D341Med (cell line): ENCODE results near the gene STAG3.

Source experiments
- DNase-seq: peaks from one replicate; pipeline ENCODE4 v3.0.0; 2012; ENCODE audit warnings: low spot score

Gene STAG3

GRCh38 chr7:100155553-100156317 is 22.0 kb upstream of the STAG3 start:
- DNase-seq = no peak

GRCh38 chr7:100156331-100157068 is 21.2 kb upstream of the STAG3 start:
- no peak for DNase-seq

DNA sequence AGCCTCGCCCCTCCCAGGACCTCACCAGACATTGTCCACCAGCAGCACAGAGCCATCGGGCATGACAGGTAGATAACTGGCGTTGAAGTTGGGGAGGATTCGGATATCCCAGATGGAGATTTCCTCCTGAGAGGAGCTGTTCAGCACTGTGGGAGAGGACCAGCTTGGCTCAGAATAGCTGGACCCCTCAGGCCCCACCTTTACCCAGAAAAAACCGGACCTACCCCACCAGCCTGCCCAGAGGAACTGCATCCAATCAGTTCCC is 20.7 kb upstream of the STAG3 start:
- DNase-seq = no peak

GRCh38 chr7:100157334-100158228 is 20.1 kb upstream of the STAG3 start:
- DNase-seq = peak; percentile 52

DNA sequence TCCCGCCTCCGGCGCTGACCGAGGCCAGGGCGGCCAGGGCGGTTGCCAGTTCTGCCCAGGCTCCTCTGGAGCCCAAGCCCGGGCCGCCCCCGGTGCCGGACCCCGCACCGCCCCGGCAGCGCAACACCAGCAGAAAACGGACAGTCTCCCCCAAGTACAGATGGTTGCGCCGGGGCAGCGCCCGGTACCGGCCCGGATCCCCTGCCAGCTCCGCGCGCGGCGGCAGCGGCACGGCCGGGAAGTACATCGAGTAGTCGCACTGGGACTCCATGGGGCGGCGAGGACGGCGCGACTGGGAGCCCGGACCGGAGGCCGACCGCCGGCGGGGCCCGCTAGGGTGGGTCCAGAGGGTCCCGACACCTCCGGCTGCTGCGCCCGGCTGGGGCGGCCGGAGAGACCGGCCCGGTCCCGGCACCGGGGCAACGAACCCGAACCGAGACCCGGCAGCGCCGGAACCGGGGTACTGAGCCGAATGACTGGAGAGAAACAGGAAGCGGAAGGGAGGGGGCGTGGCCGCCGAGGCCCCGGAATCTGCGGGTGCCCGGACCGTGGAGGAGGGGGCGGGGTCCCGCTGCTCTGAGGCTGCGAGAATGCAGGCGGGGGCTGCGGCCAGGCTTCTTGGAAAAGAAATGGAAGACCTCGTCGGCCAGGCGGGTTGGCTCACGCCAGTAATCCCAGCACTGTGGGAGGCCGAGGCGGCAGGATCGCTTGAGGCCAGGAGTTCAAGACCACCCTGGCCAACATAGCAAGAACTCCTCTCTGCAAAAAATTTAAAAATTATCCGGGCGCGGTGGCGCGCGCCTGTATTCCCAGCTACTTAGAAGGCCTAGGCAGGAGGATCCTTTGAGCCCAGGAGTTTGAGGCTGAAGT is 19.3 kb upstream of the STAG3 start, which contains the start of gene TRAPPC14:
Gene TRAPPC14 (minus strand): TSS at position 495 of the 870 bp plus-strand sequence. CDS start 224 bp downstream, at position 271.
- DNase-seq = peak; percentile 98

- no peak for DNase-seq
Observed at GRCh38 chr7:100159099-100159623, 18.6 kb upstream of the STAG3 start.

- DNase-seq = no peak
Observed at GRCh38 chr7:100160067-100160466, 17.7 kb upstream of the STAG3 start.

- DNase-seq = no peak
Observed at GRCh38 chr7:100163006-100163531, 14.6 kb upstream of the STAG3 start.

- DNase-seq = no peak
Observed at GRCh38 chr7:100163871-100164270, 13.8 kb upstream of the STAG3 start.

GRCh38 chr7:100166317-100166940 is 11.3 kb upstream of the STAG3 start:
- DNase-seq = no peak

GRCh38 chr7:100166970-100167911 is 10.5 kb upstream of the STAG3 start:
- DNase-seq = no peak

GRCh38 chr7:100167912-100168323 is 9.8 kb upstream of the STAG3 start:
- no peak for DNase-seq

DNA sequence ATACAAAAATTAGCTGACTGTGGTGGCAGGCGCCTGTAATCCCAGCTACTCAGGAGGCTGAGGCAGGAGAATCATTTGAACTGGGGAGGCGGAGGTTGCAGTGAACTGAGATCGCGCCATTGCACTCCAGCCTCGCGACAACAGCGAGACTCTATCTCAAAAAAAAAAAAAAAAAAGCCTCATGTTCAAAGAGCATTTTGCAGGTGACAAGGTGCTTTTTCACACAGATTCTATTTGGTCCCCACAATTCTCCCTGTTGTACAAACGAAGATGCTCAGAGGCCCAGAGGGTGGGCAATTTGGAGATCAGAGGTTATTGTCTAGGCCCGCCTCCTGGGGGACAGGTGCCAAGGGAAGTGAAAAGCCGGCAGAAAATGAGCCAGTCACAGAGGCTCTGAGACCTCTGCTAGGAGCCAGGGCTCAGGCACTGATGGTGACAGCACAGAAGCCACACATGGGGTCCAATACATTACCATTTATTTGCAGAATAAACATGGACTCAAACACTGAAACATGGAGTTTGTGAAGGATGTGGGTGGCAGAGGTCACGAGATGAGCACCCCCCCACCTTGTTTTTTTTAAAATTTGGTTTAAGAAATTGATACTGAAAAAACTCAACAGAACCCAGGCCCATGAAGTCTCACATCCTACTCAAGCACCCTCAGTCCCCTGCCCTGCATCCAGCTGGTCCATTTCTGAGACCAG is 8.4 kb upstream of the STAG3 start:
- DNase-seq = no peak

- no peak for DNase-seq
Observed at GRCh38 chr7:100170101-100170897, 7.4 kb upstream of the STAG3 start.

DNA sequence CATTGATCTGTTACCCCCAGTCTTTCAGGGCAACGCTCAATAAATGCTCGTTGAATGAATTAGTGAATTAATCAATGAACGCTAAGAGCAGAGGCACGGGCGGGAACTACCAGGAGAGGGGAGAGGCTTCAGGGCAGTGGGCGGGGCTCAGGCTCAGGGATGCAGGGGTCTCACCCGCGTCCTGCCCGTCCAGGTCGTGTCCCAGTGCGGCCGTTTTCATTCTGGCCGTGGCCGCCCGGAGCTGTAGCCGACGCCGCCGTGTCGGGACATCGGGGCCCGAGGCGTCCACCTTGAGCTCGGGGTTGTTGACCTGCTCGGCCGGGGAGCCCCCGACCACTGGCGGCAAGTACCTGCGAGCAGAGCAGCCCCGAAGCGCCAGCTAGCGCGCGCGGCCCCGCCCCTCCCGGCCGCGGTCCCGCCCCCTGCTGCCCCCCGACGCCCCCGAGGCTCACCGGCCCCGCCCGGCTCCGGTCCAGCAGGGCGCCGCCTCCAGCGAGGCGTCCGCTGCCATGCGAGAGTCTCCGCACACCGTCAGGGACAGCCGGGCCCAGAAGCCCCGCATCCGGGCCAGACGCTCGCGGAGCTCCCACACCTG is 6.5 kb upstream of the STAG3 start:
- no peak for DNase-seq

DNA sequence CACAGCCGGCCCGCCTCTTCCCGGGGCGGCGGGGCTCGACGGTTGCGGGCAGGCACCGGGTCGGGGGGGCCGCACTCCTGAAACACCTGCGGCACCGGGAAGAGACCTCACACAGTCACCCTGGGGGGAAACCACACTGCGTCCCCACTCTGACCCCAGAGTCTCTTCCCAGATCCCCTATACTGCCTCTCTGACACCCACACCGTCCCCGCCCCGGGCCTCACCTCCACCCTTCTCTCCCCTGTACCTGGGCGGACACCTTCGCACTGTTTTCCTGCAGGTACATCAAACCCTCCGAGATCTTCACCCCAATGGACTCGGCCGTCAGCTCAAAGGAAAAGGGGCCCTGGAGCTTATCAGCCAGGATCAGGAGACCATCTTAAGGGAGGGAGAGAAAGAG is 5.9 kb upstream of the STAG3 start:
- DNase-seq = no peak

- DNase-seq = no peak
Observed at GRCh38 chr7:100173806-100174495, 3.8 kb upstream of the STAG3 start.
